ENCODE measurements around the gene NUP210.

DNA sequence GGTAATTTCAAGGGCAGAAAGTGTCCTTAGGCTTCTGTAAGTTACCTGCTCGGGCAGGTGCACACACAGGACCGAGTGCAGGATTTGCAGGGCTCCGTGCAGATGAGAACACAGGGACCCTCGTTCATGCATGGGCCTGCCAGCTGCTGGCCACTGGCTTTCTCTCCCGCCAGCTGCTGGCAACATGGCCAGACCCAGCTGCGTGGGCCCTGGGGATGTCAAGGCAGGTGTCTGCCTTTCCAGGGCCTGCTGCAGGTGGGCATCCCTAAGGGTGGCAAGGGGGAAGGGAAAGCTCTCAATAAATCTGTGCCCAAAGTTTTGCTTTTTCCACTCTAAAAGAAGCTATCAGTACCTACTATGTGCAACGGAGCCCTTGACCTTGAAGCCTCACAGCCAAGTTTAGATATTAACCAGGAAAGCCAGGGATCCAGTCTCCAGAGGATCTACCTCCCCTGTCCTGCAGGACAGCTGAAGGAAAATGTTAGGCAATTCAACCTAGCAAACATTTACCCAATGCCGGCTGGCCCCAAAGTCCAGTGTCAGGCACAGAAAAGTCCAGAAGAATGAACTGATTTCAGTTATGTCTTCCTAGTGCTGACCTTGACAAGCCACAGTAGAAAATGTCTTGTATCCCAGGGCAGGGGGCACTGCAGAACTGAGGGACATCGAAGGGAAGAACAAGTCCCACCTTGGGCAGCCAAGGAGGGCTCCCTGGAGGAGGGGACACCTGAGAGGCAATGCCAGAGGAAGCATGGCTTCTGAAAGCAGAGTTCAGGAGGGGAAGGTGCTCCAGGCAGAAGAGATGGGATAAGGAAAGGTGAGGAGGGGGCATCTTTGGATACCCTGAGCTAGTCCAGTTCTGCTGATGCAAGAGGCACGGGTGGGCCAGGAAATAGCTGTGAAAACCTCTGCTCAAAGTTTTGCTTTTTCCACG, 26.4 kb downstream of the NUP210 start:
- TF ChIP-seq POLR2AphosphoS5 (IDR thresholded peaks at IDR 0.05; ENCODE audit: low read depth) (no peak), EZH2 (IDR thresholded peaks at IDR 0.05; ENCODE audit: low read depth, unreplicated experiment) (no peak), CTCF (conservative IDR thresholded peaks at IDR 0.05; ENCODE audit: low read depth in 2 of 2) (no peak), EZH2phosphoT487 (IDR thresholded peaks at IDR 0.05; ENCODE audit: unreplicated experiment) (no peak), ZNF331 (CRISPR knock-in tag; IDR thresholded peaks at IDR 0.05; ENCODE audit: low read depth) (no peak), REST (IDR thresholded peaks at IDR 0.05; ENCODE audit: unreplicated experiment) (no peak), NANOG (IDR thresholded peaks at IDR 0.05; ENCODE audit: borderline replicate concordance) (no peak), JUNB (IDR thresholded peaks at IDR 0.05; ENCODE audit: unreplicated experiment) (no peak), STAT1 (IDR thresholded peaks at IDR 0.05; ENCODE audit: unreplicated experiment) (no peak)

Measured in GM23338 (cell line).